GM12878 (cell line): ENCODE data around the gene IKBIP. TPM values are rescaled to one million over a fixed set of nuclear protein-coding genes. Genes with fewer than 3 reads are reported as not detected.

Experiments
- ATAC-seq: fragments of 200-7000 bp; cut with Tn5 transposase; 3 replicates; pipeline ENCODE4 v1.9.1; 2020; ENCODE audit warnings: mild to moderate bottlenecking, moderate library complexity
- BruUV-seq: library from RNA; stranded (reverse); fragments of 400-500 nt; replicated peaks from 2 replicates; lab custom pipeline; 2021; lab: Mats Ljungman, UMichigan
- CTCF ChIA-PET: fragments of 300-600 bp; sonication (Branson Sonifier 250); formaldehyde crosslinking; extraction: SDS; loops from one replicate; lab custom pipeline; 2021; ENCODE audit warnings: inconsistent platforms; lab: Yijun Ruan, JAX
- POLR2A ChIA-PET: fragments of 350-600 bp; formaldehyde crosslinking; extraction: SDS; loops from one replicate; lab custom pipeline; 2021; ENCODE audit warnings: inconsistent platforms; lab: Charles Lee
- RAD21 ChIA-PET: fragments of 300-600 bp; sonication (Branson Sonifier 250); formaldehyde crosslinking; loops from one replicate; lab custom pipeline; 2023; ENCODE audit warnings: antibody characterized with exemption; ENCODE audit not compliant: unreplicated experiment; lab: Charles Lee
- SMC1A ChIA-PET: fragments of 300-600 bp; sonication (Branson Sonifier 250); formaldehyde crosslinking; loops from one replicate; lab custom pipeline; 2023; ENCODE audit not compliant: unreplicated experiment, uncharacterized antibody; lab: Charles Lee
- DNase-seq: peaks from one replicate; pipeline ENCODE4 v3.0.0-alpha.2; 2011; ENCODE audit warnings: low read depth, low spot score
- FAIRE-seq: peaks from 3 replicates; lab custom pipeline; 2011; peaks lifted over from hg19 to GRCh38; lab: Jason Lieb, UNC
- H2AFZ ChIP-seq: 2 replicates; pipeline ENCODE4 v1.6.0; 2011; ENCODE audit warnings: low read depth, low read length, control low read depth; ENCODE audit not compliant: control insufficient read depth
- H3K27ac ChIP-seq: 2 replicates; pipeline ENCODE4 v1.5.1; 2011; ENCODE audit warnings: control low read depth; ENCODE audit not compliant: control insufficient read depth, insufficient read depth
- H3K27me3 ChIP-seq, 2 experiments: replicated peaks in 1 of 2; 2 replicates each; pipeline versions ENCODE4 v1.6.0 to v1.6.1; 2011; ENCODE audit warnings: low read length in 1 of 2; ENCODE audit not compliant: control insufficient read depth in 2 of 2, insufficient read depth in 2 of 2
- H3K36me3 ChIP-seq, 2 experiments: 2 replicates each; pipeline ENCODE4 v1.5.1; 2011; ENCODE audit warnings: low read length in 1 of 2; ENCODE audit not compliant: control insufficient read depth in 2 of 2, insufficient read depth in 2 of 2
- H3K4me1 ChIP-seq: 2 replicates; pipeline ENCODE4 v1.6.1; 2011; ENCODE audit warnings: mild to moderate bottlenecking, low read length, moderate library complexity, mixed read lengths; ENCODE audit not compliant: control insufficient read depth, insufficient read depth
- H3K4me2 ChIP-seq: 2 replicates; pipeline ENCODE4 v1.6.0; 2011; ENCODE audit warnings: control low read depth; ENCODE audit not compliant: control insufficient read depth, insufficient read depth
- H3K4me3 ChIP-seq: fragments of 200-600 bp; sonication (generic); 2 replicates; pipeline ENCODE4 v1.5.1; 2016
- H3K79me2 ChIP-seq: 2 replicates; pipeline ENCODE4 v1.6.0; 2011; ENCODE audit warnings: low read length; ENCODE audit not compliant: control insufficient read depth, insufficient read depth
- H3K9ac ChIP-seq: 2 replicates; pipeline ENCODE4 v1.8.0; 2011; ENCODE audit warnings: low read length, control low read depth, mixed read lengths; ENCODE audit not compliant: control insufficient read depth, insufficient read depth
- H3K9me3 ChIP-seq: replicated peaks from 3 replicates; pipeline ENCODE4 v1.5.1; 2011; ENCODE audit warnings: mild to moderate bottlenecking, low read length; ENCODE audit not compliant: control insufficient read depth, insufficient read depth
- H4K20me1 ChIP-seq: 2 replicates; pipeline ENCODE4 v1.6.0; 2011; ENCODE audit not compliant: control insufficient read depth, insufficient read depth
- BACH1 ChIP-seq: fragments of 450-650 bp; IDR thresholded peaks from 2 replicates; pipeline ENCODE4 v1.6.1; 2017; ENCODE audit warnings: mild to moderate bottlenecking, borderline replicate concordance
- CBX5 ChIP-seq: sonication (generic); IDR thresholded peaks from 2 replicates; pipeline ENCODE4 v1.6.1; 2016; ENCODE audit warnings: low read depth, moderate library complexity, mild to moderate bottlenecking, inconsistent platforms
- CREB1 ChIP-seq: IDR thresholded peaks from 2 replicates; pipeline ENCODE4 v1.6.1; 2012; ENCODE audit warnings: low read depth, mild to moderate bottlenecking, inconsistent platforms
- EGR1 ChIP-seq, 2 experiments: IDR thresholded peaks; 1 replicate in 1 of 2; 2 replicates in 1 of 2; pipeline ENCODE4 v1.6.1; 2011 to 2012; ENCODE audit warnings: low read depth in 2 of 2, low read length in 2 of 2, borderline replicate concordance in 1 of 2, mild to moderate bottlenecking in 1 of 2, moderate library complexity in 1 of 2
- GABPA ChIP-seq: IDR thresholded peaks from 2 replicates; pipeline ENCODE4 v1.6.1; 2014; ENCODE audit warnings: antibody characterized with exemption, low read depth, mild to moderate bottlenecking, inconsistent platforms
- HDAC6 ChIP-seq: fragments of 200-600 bp; sonication (generic); IDR thresholded peaks from one replicate; pipeline ENCODE4 v1.8.0; 2017; ENCODE audit warnings: antibody characterized with exemption; ENCODE audit not compliant: unreplicated experiment
- JUND ChIP-seq: IDR thresholded peaks from 2 replicates; pipeline ENCODE4 v1.6.1; 2012; ENCODE audit warnings: low read depth, mild to moderate bottlenecking, low read length, improper control_type of control experiment, moderate library complexity
- MEF2B ChIP-seq: fragments of 450-650 bp; IDR thresholded peaks from 2 replicates; pipeline ENCODE4 v1.6.1; 2018; ENCODE audit warnings: mild to moderate bottlenecking, moderate library complexity; ENCODE audit not compliant: partially characterized antibody, poor library complexity, severe bottlenecking
- NBN ChIP-seq: fragments of 450-650 bp; IDR thresholded peaks from 2 replicates; pipeline ENCODE4 v1.6.1; 2016
- RAD21 ChIP-seq: IDR thresholded peaks from 2 replicates; pipeline ENCODE4 v1.6.1; 2011; ENCODE audit warnings: mild to moderate bottlenecking, low read depth, low read length, moderate library complexity; ENCODE audit not compliant: insufficient read depth
- SIN3A ChIP-seq: IDR thresholded peaks from 2 replicates; pipeline ENCODE4 v1.6.1; 2012; ENCODE audit warnings: low read depth, low read length, improper control_type of control experiment
- SMARCA5 ChIP-seq: fragments of 450-650 bp; IDR thresholded peaks from 2 replicates; pipeline ENCODE4 v1.6.1; 2017; ENCODE audit warnings: mild to moderate bottlenecking
- SMC3 ChIP-seq: IDR thresholded peaks from 2 replicates; pipeline ENCODE4 v1.6.1; 2011; ENCODE audit warnings: low read length, improper control_type of control experiment, borderline replicate concordance
- STAT3 ChIP-seq: IDR thresholded peaks from 2 replicates; pipeline ENCODE4 v1.6.1; 2011; ENCODE audit warnings: low read depth, low read length, improper control_type of control experiment
- ZNF24 ChIP-seq: fragments of 450-650 bp; IDR thresholded peaks from 2 replicates; pipeline ENCODE4 v1.6.1; 2017; ENCODE audit warnings: antibody characterized with exemption, mild to moderate bottlenecking
- WGBS: methylation state at CpG from one replicate; pipeline ENCODE4 v1.1.6; 2016; ENCODE audit warnings: low lambda C conversion rate; ENCODE audit not compliant: insufficient replicate concordance, insufficient coverage; ENCODE audit errors: missing lambda C conversion rate; 5-methylcytosine and 5-hydroxymethylcytosine counted together
- in situ Hi-C: fragments of 300-500 bp; cut with MboI; formaldehyde crosslinking; loops from 9 replicates; pipeline ENCODE4 v1.14.3; 2018; ENCODE audit warnings: mixed read lengths
- intact Hi-C: fragments of 100-400 bp; cut with micrococcal nuclease; formaldehyde crosslinking; loops from one replicate; pipeline ENCODE4 v1.14.2; 2022; ENCODE audit not compliant: unreplicated experiment
- polyA plus RNA-seq, 11 experiments: library from polyadenylated mRNA; depleted of rRNA in 4 of 11; unstranded in 6 of 11; stranded (reverse) in 5 of 11; fragments of >200 nt; fragmentation: Nextera tagmentation in 4 of 11; fragmentation: Illumina TruSeq in 1 of 11; extraction: Ambion mirVana in 4 of 11; extraction: Trizol in 1 of 11; gene quantifications; 1 replicate in 1 of 11; 2 replicates in 10 of 11; pipeline versions ENCODE4 v1.2.1 to v1.2.3, GENCODE V29; 2011 to 2016; ENCODE audit warnings: inconsistent platforms in 2 of 11, missing spikeins in 2 of 11, low read depth in 1 of 11
- total RNA-seq, 4 experiments: library from RNA; depleted of rRNA in 3 of 4; stranded (reverse); fragments of >200 nt in 3 of 4; fragmentation: Illumina TruSeq in 1 of 4; extraction: Trizol in 1 of 4; gene quantifications; 2 replicates each; pipeline versions ENCODE4 v1.2.1 to v1.2.3, GENCODE V29; 2013 to 2021
- TF ChIP-seq, protein P1 (sequence below), 3 experiments: IDR thresholded peaks in 2 of 3; conservative IDR thresholded peaks in 1 of 3; 2 replicates each; pipeline ENCODE4 v1.5.1; 2011; ENCODE audit warnings: low read depth in 3 of 3, low read length in 3 of 3, mild to moderate bottlenecking in 3 of 3, control low read depth in 2 of 3, moderate library complexity in 2 of 3, inconsistent platforms in 1 of 3, mixed read lengths in 1 of 3; ENCODE audit not compliant: control insufficient read depth in 2 of 3, insufficient read depth in 1 of 3; ENCODE audit errors: extremely low read depth in 1 of 3
- TF ChIP-seq, protein P2 (sequence below): IDR thresholded peaks from 2 replicates; pipeline ENCODE4 v1.6.1; 2011; ENCODE audit warnings: borderline replicate concordance, low read depth, mild to moderate bottlenecking, moderate library complexity, mixed read lengths, low read length; ENCODE audit not compliant: insufficient read depth; ENCODE audit errors: extremely low read length

The IKBIP gene
- total and polyA plus RNA-seq, 10 of the 15 experiments (the other 5 are each of a cell fraction or from before 2014, with no cell fraction given): 5.4 to 34.5 (median 18.4) TPM

DNA sequence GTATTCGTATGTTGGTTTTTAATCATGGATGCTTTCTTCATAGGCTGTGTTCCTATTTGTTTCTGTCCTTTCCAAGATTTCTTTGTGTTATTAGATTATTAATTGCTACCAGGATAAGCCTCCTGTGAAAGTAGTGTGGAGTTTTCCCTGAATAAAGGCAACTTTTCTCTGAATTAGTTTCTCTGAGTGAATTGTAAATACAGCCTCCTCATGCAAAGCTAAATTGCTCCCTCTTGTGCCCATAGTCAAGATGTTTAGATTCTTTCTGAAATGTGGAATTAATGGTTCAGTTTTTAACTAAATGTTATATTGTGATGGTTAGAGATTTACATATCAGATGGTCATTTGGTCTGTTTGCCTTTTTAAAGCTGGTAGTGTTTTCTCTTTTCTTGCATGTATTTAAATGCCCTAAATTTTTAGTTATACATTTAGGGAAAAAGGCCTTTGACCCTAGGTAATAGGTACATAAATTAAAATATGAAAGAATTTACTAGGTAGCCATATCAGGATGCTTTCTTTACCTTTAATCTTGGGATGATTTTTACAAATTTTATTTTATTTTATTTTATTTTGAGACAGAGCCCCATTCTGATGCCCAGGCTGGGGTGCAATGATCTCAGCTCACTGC is 9.4 kb upstream of the IKBIP start:
- ChIA-PET RAD21 (interaction anchor here (0.8 to 7.4 kb wide), 7 partner anchors 18 to 88 kb away, joined by 3 to 66 read pairs (median 3); partner anchors contain the start of gene SLC25A3), POLR2A (interaction anchor here (0.6 to 1.5 kb wide), 3 partner anchors 14 to 357 kb away, joined by 3 to 6 read pairs (median 3); no protein-coding TSS in a partner anchor), SMC1A (interaction anchor here (1.1 to 7.7 kb wide), 8 partner anchors 8 to 120 kb away, joined by 3 to 107 read pairs (median 4); partner anchors contain the start of gene SLC25A3), CTCF (interaction anchor here (0.6 to 7.7 kb wide), 21 partner anchors 9 to 345 kb away, joined by 3 to 134 read pairs (median 5); partner anchors contain the start of gene SLC25A3)
- 95% methylated on average over 1 of the region's 1 CpG for WGBS
- Histone ChIP-seq H3K79me2 (no peaks in the 10 kb centered on the region; the same call in none of the 2 replicates), H3K9ac (no peak overlapping the region), H3K27me3 (no peaks in the 10 kb centered on the region), H2AFZ (no peak overlapping the region), H3K4me2 (no peak overlapping the region), H3K36me3 (peaks cover 0 to 5% of the 10 kb centered on the region in 2 experiments; a peak in 1 of 4 replicates), H3K4me1 (no peaks in the 10 kb centered on the region; the same call in 1 of the 2 replicates), H3K27ac (no peak overlapping the region), H3K4me3 (no peak overlapping the region), H3K9me3 (no peaks in the 10 kb centered on the region), H4K20me1 (no peaks in the 10 kb centered on the region)
- ATAC-seq (peak; percentile 68), FAIRE-seq (no peak), DNase-seq (no peak)
- in situ Hi-C loops: no loop called here
- no peak for TF ChIP-seq CBX5
- 0 out of 2 replicates have a peak, but pooled peaks have one; percentile 49 for TF ChIP-seq SMARCA5
- TF ChIP-seq JUND: no peak
- TF ChIP-seq RAD21: peak; percentile 87
- TF ChIP-seq HDAC6: no peak
- no peak for TF ChIP-seq STAT3
- no peak for TF ChIP-seq NBN
- TF ChIP-seq BACH1: no peak
- TF ChIP-seq SIN3A: no peak
- TF ChIP-seq, protein P1, sequence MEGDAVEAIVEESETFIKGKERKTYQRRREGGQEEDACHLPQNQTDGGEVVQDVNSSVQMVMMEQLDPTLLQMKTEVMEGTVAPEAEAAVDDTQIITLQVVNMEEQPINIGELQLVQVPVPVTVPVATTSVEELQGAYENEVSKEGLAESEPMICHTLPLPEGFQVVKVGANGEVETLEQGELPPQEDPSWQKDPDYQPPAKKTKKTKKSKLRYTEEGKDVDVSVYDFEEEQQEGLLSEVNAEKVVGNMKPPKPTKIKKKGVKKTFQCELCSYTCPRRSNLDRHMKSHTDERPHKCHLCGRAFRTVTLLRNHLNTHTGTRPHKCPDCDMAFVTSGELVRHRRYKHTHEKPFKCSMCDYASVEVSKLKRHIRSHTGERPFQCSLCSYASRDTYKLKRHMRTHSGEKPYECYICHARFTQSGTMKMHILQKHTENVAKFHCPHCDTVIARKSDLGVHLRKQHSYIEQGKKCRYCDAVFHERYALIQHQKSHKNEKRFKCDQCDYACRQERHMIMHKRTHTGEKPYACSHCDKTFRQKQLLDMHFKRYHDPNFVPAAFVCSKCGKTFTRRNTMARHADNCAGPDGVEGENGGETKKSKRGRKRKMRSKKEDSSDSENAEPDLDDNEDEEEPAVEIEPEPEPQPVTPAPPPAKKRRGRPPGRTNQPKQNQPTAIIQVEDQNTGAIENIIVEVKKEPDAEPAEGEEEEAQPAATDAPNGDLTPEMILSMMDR (IDR thresholded peaks at IDR 0.05 in 2 of 3, conservative IDR thresholded peaks at IDR 0.05 in 1 of 3; ENCODE audit: control insufficient read depth in 2 of 3, extremely low read depth in 1 of 3, insufficient read depth in 1 of 3, low read depth in 3 of 3, low read length in 3 of 3): peak; percentile 52 to 77 (median 54)
- TF ChIP-seq ZNF24: peak; percentile 66; the same call in 1 of the 2 replicates
- no peak for TF ChIP-seq GABPA
- peak; percentile 78 for TF ChIP-seq SMC3
- TF ChIP-seq, protein P2, sequence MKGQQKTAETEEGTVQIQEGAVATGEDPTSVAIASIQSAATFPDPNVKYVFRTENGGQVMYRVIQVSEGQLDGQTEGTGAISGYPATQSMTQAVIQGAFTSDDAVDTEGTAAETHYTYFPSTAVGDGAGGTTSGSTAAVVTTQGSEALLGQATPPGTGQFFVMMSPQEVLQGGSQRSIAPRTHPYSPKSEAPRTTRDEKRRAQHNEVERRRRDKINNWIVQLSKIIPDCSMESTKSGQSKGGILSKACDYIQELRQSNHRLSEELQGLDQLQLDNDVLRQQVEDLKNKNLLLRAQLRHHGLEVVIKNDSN: no peak
- no peak for TF ChIP-seq MEF2B
- no peak for TF ChIP-seq EGR1 (IDR thresholded peaks at IDR 0.05; ENCODE audit: borderline replicate concordance in 1 of 2, low read depth in 2 of 2, low read length in 2 of 2)
- no peak for TF ChIP-seq CREB1
- no TSS peak for BruUV-seq
- intact Hi-C loops: loop anchor here (1.0 to 2.0 kb wide), 2 partner anchors 87 to 229 kb away; no protein-coding TSS in a partner anchor
